Breast epithelium (tissue), 3 donors: ENCODE results near the gene USP34.

ENCODE experiments used
- POLR2A ChIP-seq: fragments of 450-650 bp; IDR thresholded peaks from one replicate; pipeline ENCODE4 v1.6.1; 2016; ENCODE audit warnings: antibody characterized with exemption, mild to moderate bottlenecking, moderate library complexity
- POLR2AphosphoS5 ChIP-seq, 3 donors: sonication (generic); formaldehyde crosslinking; IDR thresholded peaks; one replicate each; pipeline ENCODE4 v1.6.1; 2017; ENCODE audit warnings: antibody characterized with exemption in 3 of 3
- TF ChIP-seq, protein P1 (sequence below), 3 donors: fragments of 450-650 bp; IDR thresholded peaks; one replicate each; pipeline ENCODE4 v1.5.1; 2016 to 2017; ENCODE audit warnings: antibody characterized with exemption in 3 of 3, mild to moderate bottlenecking in 3 of 3, moderate library complexity in 3 of 3

DNA sequence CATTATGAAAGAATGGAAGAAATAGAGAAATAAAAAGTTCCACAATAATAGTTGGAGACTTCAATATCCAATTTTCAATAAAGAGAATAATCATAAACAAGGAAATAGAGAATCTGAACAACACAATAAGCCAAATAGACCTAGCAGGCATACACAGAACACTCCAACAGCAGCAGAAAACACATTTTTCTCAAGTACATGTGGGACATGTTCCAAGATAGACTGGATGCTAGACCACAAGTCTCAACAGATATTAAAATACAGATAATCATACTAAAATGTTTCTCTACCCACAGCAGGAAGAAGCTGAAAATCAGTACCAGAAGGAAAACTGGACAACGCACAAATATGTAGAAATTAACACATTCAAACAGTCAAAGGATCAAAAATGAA is 113.9 kb downstream of the USP34 start:
- TF ChIP-seq, protein P1, sequence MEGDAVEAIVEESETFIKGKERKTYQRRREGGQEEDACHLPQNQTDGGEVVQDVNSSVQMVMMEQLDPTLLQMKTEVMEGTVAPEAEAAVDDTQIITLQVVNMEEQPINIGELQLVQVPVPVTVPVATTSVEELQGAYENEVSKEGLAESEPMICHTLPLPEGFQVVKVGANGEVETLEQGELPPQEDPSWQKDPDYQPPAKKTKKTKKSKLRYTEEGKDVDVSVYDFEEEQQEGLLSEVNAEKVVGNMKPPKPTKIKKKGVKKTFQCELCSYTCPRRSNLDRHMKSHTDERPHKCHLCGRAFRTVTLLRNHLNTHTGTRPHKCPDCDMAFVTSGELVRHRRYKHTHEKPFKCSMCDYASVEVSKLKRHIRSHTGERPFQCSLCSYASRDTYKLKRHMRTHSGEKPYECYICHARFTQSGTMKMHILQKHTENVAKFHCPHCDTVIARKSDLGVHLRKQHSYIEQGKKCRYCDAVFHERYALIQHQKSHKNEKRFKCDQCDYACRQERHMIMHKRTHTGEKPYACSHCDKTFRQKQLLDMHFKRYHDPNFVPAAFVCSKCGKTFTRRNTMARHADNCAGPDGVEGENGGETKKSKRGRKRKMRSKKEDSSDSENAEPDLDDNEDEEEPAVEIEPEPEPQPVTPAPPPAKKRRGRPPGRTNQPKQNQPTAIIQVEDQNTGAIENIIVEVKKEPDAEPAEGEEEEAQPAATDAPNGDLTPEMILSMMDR (IDR thresholded peaks at IDR 0.05): no peak
- no peak for TF ChIP-seq POLR2A
- TF ChIP-seq POLR2AphosphoS5 (IDR thresholded peaks at IDR 0.05): no peak
